GM23248 (cell line): ENCODE results near the gene DAPK1.

Source experiments
- EZH2 ChIP-seq: fragments of 200-600 bp; sonication (generic); IDR thresholded peaks from 2 replicates; pipeline ENCODE4 v1.6.1; 2018; ENCODE audit warnings: antibody characterized with exemption, mild to moderate bottlenecking; ENCODE audit not compliant: insufficient read depth, poor library complexity, severe bottlenecking
- EZH2phosphoT487 ChIP-seq: fragments of 200-600 bp; sonication (generic); IDR thresholded peaks from 2 replicates; pipeline ENCODE4 v1.6.1; 2018; ENCODE audit warnings: antibody characterized with exemption, moderate library complexity, mild to moderate bottlenecking, low read depth; ENCODE audit not compliant: insufficient read depth

- TF ChIP-seq EZH2 (no peak), EZH2phosphoT487 (no peak)
Observed at GRCh38 chr9:87698069-87698809, 200.6 kb downstream of the DAPK1 start.
